Loucy (cell line): ENCODE results near the gene KIF11.

ENCODE experiments used
- H2AFZ ChIP-seq: fragments of 200-600 bp; sonication (generic); 2 replicates; pipeline ENCODE4 v1.6.0; 2016; ENCODE audit warnings: antibody characterized with exemption, mild to moderate bottlenecking, low read length, moderate library complexity
- H3F3A ChIP-seq: fragments of 200-600 bp; 2 replicates; pipeline ENCODE4 v1.6.0; 2016; ENCODE audit warnings: antibody characterized with exemption, low read depth, mild to moderate bottlenecking
- H3K27me3 ChIP-seq: fragments of 200-600 bp; sonication (generic); 2 replicates; pipeline ENCODE4 v1.6.1; 2014; ENCODE audit warnings: low read length, mild to moderate bottlenecking; ENCODE audit not compliant: insufficient read depth, poor library complexity, severe bottlenecking
- H3K36me3 ChIP-seq: fragments of 200-600 bp; sonication (generic); 2 replicates; pipeline ENCODE4 v1.6.1; 2016; ENCODE audit warnings: low read length; ENCODE audit not compliant: insufficient read depth
- H3K4me1 ChIP-seq: fragments of 200-600 bp; sonication (generic); 2 replicates; pipeline ENCODE4 v1.5.1; 2014; ENCODE audit warnings: low read length, mild to moderate bottlenecking; ENCODE audit not compliant: insufficient read depth, poor library complexity, severe bottlenecking
- H3K4me2 ChIP-seq: fragments of 200-600 bp; sonication (generic); 2 replicates; pipeline ENCODE4 v1.6.0; 2014; ENCODE audit warnings: antibody characterized with exemption, low read length, low read depth, mild to moderate bottlenecking; ENCODE audit not compliant: poor library complexity, severe bottlenecking
- H3K4me3 ChIP-seq: fragments of 200-600 bp; sonication (generic); 2 replicates; pipeline ENCODE4 v1.5.1; 2014; ENCODE audit warnings: low read length, mild to moderate bottlenecking, mixed read lengths; ENCODE audit not compliant: poor library complexity, severe bottlenecking
- H3K79me2 ChIP-seq: fragments of 200-600 bp; sonication (generic); 2 replicates; pipeline ENCODE4 v1.6.1; 2014; ENCODE audit warnings: low read length; ENCODE audit not compliant: insufficient read depth
- H3K9ac ChIP-seq: fragments of 200-600 bp; sonication (generic); 2 replicates; pipeline ENCODE4 v1.6.0; 2014; ENCODE audit warnings: mild to moderate bottlenecking, low read depth, low read length, moderate library complexity; ENCODE audit not compliant: poor library complexity, severe bottlenecking
- H3K9me2 ChIP-seq: fragments of 200-600 bp; sonication (generic); replicated peaks from 2 replicates; pipeline ENCODE4 v1.6.1; 2016; ENCODE audit warnings: low read depth, low read length, mixed read lengths
- H3K9me3 ChIP-seq: fragments of 200-600 bp; sonication (generic); 2 replicates; pipeline ENCODE4 v1.6.1; 2014; ENCODE audit warnings: mild to moderate bottlenecking, antibody characterized with exemption, low read length, low read depth; ENCODE audit not compliant: insufficient read depth
- H4K20me1 ChIP-seq: fragments of 200-600 bp; sonication (generic); 2 replicates; pipeline ENCODE4 v1.6.0; 2014; ENCODE audit warnings: antibody characterized with exemption, low read length, mild to moderate bottlenecking; ENCODE audit not compliant: insufficient read depth, poor library complexity, severe bottlenecking
- CTCF ChIP-seq: fragments of 200-600 bp; sonication (generic); conservative IDR thresholded peaks from 2 replicates; pipeline ENCODE4 v1.5.1; 2014; ENCODE audit warnings: mild to moderate bottlenecking, antibody characterized with exemption, low read length
- EZH2phosphoT487 ChIP-seq: fragments of 200-600 bp; IDR thresholded peaks from 2 replicates; pipeline ENCODE4 v1.6.1; 2018; ENCODE audit warnings: antibody characterized with exemption, mild to moderate bottlenecking, moderate library complexity, borderline replicate concordance

KIF11 gene

GRCh38 chr10:92553959-92554358 is 39.0 kb upstream of the KIF11 start:
- Histone ChIP-seq H3K9me3 (no peaks in the 10 kb centered on the region; the same call in 1 of the 2 replicates), H3K4me1 (no peaks in the 10 kb centered on the region), H3K9ac (no peak overlapping the region), H3K27me3 (no peaks in the 10 kb centered on the region), H3K4me3 (no peak overlapping the region), H3F3A (no peaks in the 10 kb centered on the region), H4K20me1 (no peaks in the 10 kb centered on the region), H3K36me3 (peaks cover 15% of the 10 kb centered on the region), H3K4me2 (no peak overlapping the region), H3K9me2 (no peaks in the 10 kb centered on the region), H2AFZ (no peak overlapping the region), H3K79me2 (no peaks in the 10 kb centered on the region; the same call in 1 of the 2 replicates)
- no peak for TF ChIP-seq CTCF
- no peak for TF ChIP-seq EZH2phosphoT487

GRCh38 chr10:92559046-92559445 is 33.9 kb upstream of the KIF11 start:
- Histone ChIP-seq H3K4me2 (no peak overlapping the region), H3K9me3 (peaks cover 5% of the 10 kb centered on the region; the same call in 1 of the 2 replicates), H4K20me1 (no peaks in the 10 kb centered on the region), H3K4me1 (no peaks in the 10 kb centered on the region), H3K4me3 (no peak overlapping the region), H2AFZ (no peak overlapping the region), H3K9ac (no peak overlapping the region), H3K9me2 (no peaks in the 10 kb centered on the region), H3F3A (no peaks in the 10 kb centered on the region), H3K36me3 (peaks cover 28% of the 10 kb centered on the region), H3K79me2 (peaks cover 14% of the 10 kb centered on the region; the same call in 1 of the 2 replicates), H3K27me3 (no peaks in the 10 kb centered on the region)
- TF ChIP-seq CTCF (no peak), EZH2phosphoT487 (no peak)

GRCh38 chr10:92562424-92562823 is 30.5 kb upstream of the KIF11 start:
- TF ChIP-seq CTCF (no peak), EZH2phosphoT487 (no peak)
- Histone ChIP-seq H3K9me3 (0 out of 2 replicates have a peak, but pooled peaks cover 5% of the 10 kb centered on the region), H3K36me3 (peaks cover 17% of the 10 kb centered on the region), H3K4me1 (peaks cover 10% of the 10 kb centered on the region), H3K9ac (no peak overlapping the region), H3F3A (no peaks in the 10 kb centered on the region), H3K27me3 (no peaks in the 10 kb centered on the region), H2AFZ (no peak overlapping the region), H3K4me2 (no peak overlapping the region), H3K79me2 (peaks cover 38% of the 10 kb centered on the region; the same call in 1 of the 2 replicates), H3K9me2 (no peaks in the 10 kb centered on the region), H3K4me3 (no peak overlapping the region), H4K20me1 (no peaks in the 10 kb centered on the region)
